HUES6 (cell line): ENCODE measurements around the gene GRAMD1C.

Experiments used
- H3K27ac ChIP-seq: 2 replicates; pipeline ENCODE4 v1.7.0; 2013; ENCODE audit warnings: low read depth, mild to moderate bottlenecking, low read length, inconsistent platforms
- H3K27me3 ChIP-seq: 2 replicates; pipeline ENCODE4 v1.6.1; 2013; ENCODE audit warnings: low read length; ENCODE audit not compliant: control insufficient read depth, insufficient read depth
- H3K36me3 ChIP-seq: 2 replicates; pipeline ENCODE4 v1.6.1; 2013; ENCODE audit warnings: low read length; ENCODE audit not compliant: control insufficient read depth, insufficient read depth
- H3K4me1 ChIP-seq: 2 replicates; pipeline ENCODE4 v1.6.1; 2013; ENCODE audit warnings: low read length; ENCODE audit not compliant: control insufficient read depth, insufficient read depth
- H3K4me3 ChIP-seq: 2 replicates; pipeline ENCODE4 v1.5.1; 2013; ENCODE audit warnings: low read depth, low read length
- H3K9ac ChIP-seq: one replicate; pipeline ENCODE4 v1.6.1; 2013; ENCODE audit warnings: mild to moderate bottlenecking, low read length
- H3K9me3 ChIP-seq: 2 replicates; pipeline ENCODE4 v1.6.1; 2013; ENCODE audit warnings: low read depth, low read length; ENCODE audit not compliant: control insufficient read depth, insufficient read depth

GRAMD1C gene

DNA sequence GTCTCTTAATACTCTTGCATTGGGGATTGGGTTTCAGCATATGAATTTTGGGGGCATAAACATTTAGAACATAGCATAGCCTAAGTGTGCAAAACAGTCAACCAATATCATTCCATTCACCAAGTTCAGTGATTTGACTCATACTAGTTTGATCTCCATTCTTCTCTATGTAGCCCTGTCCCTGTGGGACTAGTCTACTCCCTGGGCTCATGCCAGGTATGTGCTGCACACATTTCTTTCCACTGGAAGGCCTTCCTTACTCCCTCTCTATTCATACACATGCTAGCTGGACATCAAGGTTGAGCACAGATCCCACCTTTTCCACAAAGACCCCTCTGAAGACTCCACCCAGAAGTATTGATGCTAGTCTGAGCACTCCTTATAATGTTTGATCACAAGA is 114.3 kb downstream of the GRAMD1C start:
- Histone ChIP-seq H3K4me3 (no peak overlapping the region), H3K36me3 (peaks cover 22% of the 10 kb centered on the region), H3K27ac (no peak overlapping the region), H3K27me3 (peaks cover 22% of the 10 kb centered on the region), H3K4me1 (no peaks in the 10 kb centered on the region), H3K9ac (no peak overlapping the region), H3K9me3 (no peaks in the 10 kb centered on the region)

DNA sequence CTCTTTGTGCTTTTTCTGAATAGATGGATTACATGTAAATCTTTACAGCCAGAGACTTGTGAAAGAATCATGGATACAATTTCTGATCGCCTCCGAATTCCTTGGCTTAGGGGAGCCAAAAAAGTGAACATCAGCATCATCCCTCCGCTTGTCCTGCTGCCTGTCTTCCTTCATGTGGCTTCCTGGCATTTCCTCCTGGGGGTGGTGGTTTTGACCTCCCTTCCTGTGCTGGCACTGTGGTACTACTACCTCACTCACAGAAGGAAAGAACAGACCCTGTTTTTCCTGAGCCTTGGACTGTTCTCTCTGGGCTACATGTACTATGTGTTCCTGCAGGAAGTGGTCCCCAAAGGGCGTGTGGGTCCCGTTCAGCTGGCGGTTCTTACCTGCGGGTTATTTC is 115.1 kb downstream of the GRAMD1C start:
- H3K9me3 ChIP-seq: no peaks in the 10 kb centered on the region
- peaks cover 14% of the 10 kb centered on the region for H3K27me3 ChIP-seq
- no peak overlapping the region for H3K9ac ChIP-seq
- no peaks in the 10 kb centered on the region for H3K4me1 ChIP-seq
- peaks cover 30% of the 10 kb centered on the region for H3K36me3 ChIP-seq
- no peak overlapping the region for H3K27ac ChIP-seq
- H3K4me3 ChIP-seq: no peak overlapping the region

DNA sequence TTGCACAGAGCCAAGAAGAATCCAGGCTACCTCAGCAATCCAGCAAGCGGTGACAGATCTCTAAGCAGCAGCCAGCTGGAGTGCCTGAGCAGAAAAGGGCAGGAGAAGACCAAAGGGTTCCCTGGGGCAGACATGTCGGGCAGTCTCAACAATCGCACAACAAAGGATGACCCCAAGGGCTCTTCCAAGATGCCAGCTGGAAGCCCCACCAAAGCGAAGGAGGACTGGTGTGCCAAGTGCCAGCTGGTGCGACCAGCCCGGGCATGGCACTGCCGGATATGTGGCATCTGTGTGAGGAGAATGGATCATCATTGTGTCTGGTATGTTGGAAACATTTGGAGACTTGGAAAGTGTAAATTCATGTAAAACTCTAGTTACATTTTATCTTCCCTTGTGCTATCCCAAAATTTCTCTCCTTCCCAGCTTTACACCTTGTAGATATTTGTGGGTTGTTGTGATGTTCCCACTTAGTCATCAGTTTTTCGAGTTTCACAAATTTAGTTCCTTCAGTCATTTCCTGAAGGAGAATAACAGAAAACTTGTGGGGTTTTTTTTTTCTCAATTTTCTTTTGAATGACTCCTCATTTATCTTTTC is 115.6 kb downstream of the GRAMD1C start:
- no peak overlapping the region for H3K4me3 ChIP-seq
- H3K4me1 ChIP-seq: no peaks in the 10 kb centered on the region
- no peak overlapping the region for H3K27ac ChIP-seq
- H3K36me3 ChIP-seq: peaks cover 35% of the 10 kb centered on the region
- H3K9me3 ChIP-seq: no peaks in the 10 kb centered on the region
- peaks cover 9% of the 10 kb centered on the region; the same call in 1 of the 2 replicates for H3K27me3 ChIP-seq
- H3K9ac ChIP-seq: no peak overlapping the region

DNA sequence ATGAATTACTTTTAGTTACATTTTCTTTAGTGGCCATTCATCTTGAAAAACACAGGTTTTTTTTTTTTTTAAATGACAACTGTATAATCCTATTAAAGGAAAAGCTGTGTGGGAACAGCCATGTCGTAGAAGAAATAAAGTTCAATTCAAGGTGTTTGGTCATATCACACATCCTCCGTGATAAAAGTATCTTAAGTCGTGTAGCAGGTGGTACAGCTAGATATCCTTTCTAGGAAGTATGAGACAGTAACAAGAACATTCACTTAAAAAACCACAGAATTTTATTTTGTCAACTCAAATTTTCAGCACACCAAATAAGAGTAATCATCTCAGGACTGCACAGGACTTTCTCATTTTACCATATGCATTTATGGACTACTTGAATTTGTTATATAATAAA is 125.3 kb downstream of the GRAMD1C start:
- H3K4me1 ChIP-seq: peaks cover 8% of the 10 kb centered on the region; the same call in 1 of the 2 replicates
- H3K9ac ChIP-seq: no peak overlapping the region
- H3K4me3 ChIP-seq: no peak overlapping the region
- peaks cover 12% of the 10 kb centered on the region; the same call in 1 of the 2 replicates for H3K36me3 ChIP-seq
- H3K27me3 ChIP-seq: no peaks in the 10 kb centered on the region
- H3K9me3 ChIP-seq: no peaks in the 10 kb centered on the region
- no peak overlapping the region for H3K27ac ChIP-seq

DNA sequence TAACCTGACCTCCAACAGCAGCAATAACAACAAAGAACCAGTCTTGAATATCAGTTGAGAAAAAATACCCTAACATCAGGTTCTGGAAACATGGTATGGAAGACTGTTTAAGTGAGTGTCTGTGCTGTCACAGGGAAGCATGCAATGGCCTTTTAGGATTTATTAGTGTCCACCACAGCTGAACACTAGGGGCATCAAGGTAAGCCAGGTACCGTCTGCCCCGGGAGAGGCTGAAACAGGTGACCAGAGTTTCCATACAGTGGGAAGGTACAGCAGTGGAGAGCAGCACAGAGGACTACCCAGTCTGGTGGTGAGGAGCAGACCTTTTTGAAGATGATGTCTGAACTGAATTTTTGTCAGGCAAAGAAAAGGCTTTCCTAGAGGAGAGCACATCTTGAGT is 127.6 kb downstream of the GRAMD1C start:
- peaks cover 8% of the 10 kb centered on the region; the same call in 1 of the 2 replicates for H3K4me1 ChIP-seq
- H3K9me3 ChIP-seq: no peaks in the 10 kb centered on the region
- no peak overlapping the region for H3K4me3 ChIP-seq
- no peaks in the 10 kb centered on the region for H3K27me3 ChIP-seq
- no peaks in the 10 kb centered on the region for H3K36me3 ChIP-seq
- H3K27ac ChIP-seq: no peak overlapping the region
- no peak overlapping the region for H3K9ac ChIP-seq

DNA sequence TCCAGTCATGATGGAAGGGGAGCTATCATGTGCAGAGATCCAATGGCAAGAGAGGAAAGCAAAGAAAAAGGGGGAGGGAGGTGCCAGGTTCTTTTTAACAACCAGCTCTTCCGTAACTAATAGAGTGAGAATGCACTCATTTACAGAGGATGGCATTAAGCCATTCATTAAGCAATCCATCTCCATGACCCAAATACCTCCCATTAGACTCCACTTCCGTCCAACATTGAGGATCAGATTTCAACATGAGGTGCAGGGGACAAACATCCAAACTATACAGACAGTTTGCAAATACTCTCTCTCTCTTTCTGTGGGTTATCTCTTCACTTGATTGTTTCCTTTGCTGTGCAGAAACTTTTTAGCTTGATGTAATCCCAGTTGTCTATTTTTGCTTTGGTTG is 130.4 kb downstream of the GRAMD1C start:
- no peaks in the 10 kb centered on the region for H3K4me1 ChIP-seq
- H3K9ac ChIP-seq: no peak overlapping the region
- no peak overlapping the region for H3K4me3 ChIP-seq
- no peak overlapping the region for H3K27ac ChIP-seq
- H3K36me3 ChIP-seq: no peaks in the 10 kb centered on the region
- peaks cover 9% of the 10 kb centered on the region; the same call in 1 of the 2 replicates for H3K9me3 ChIP-seq
- no peaks in the 10 kb centered on the region for H3K27me3 ChIP-seq

DNA sequence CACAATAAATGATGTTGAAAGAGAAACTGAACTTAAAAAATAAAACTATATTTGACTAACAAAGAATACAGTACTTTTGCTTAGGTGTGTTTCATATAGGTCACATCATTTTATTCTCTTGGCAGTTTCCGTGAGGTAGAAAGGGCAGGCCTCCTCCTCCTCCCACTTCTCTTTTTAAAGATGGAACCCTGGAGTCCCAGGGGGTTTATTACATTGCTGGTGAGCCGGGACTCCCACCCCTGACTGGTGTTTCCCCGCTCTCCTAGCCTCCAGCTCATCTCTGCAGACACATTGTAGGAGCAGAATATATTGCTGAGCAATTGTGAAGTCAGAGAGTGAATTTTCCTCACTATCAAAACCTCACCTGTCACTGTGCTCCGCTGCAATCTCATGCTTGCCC is 139.2 kb downstream of the GRAMD1C start:
- Histone ChIP-seq H3K36me3 (no peaks in the 10 kb centered on the region), H3K27me3 (no peaks in the 10 kb centered on the region), H3K4me3 (no peak overlapping the region), H3K27ac (no peak overlapping the region), H3K4me1 (no peaks in the 10 kb centered on the region), H3K9me3 (peaks cover 15% of the 10 kb centered on the region), H3K9ac (no peak overlapping the region)

DNA sequence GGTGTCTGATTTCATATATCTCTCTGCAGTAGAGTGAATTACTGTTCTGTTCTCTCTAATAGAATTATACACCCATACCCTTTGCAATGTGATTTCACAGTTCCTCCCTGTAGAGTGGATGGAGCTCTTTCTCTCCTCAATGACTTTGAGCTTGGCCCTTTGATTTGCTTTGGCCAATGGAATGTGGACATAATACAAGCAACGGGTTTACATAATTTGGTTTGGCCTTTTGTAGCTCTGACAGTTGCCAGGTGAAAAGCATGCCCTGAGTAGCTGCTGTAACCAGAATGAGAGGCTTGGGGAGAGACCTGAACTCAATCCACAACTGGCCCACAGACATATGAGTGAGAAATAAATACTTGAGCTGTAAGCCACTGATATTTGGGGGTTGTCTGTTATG is 141.3 kb downstream of the GRAMD1C start:
- Histone ChIP-seq H3K27me3 (no peaks in the 10 kb centered on the region), H3K9me3 (no peaks in the 10 kb centered on the region), H3K4me3 (no peak overlapping the region), H3K36me3 (no peaks in the 10 kb centered on the region), H3K27ac (no peak overlapping the region), H3K4me1 (no peaks in the 10 kb centered on the region), H3K9ac (no peak overlapping the region)

- no peaks in the 10 kb centered on the region for H3K36me3 ChIP-seq
- H3K27ac ChIP-seq: no peak overlapping the region
- no peak overlapping the region for H3K9ac ChIP-seq
- no peak overlapping the region for H3K4me3 ChIP-seq
- H3K9me3 ChIP-seq: 0 out of 2 replicates have a peak, but pooled peaks cover 2% of the 10 kb centered on the region
- H3K4me1 ChIP-seq: 0 out of 2 replicates have a peak, but pooled peaks cover 4% of the 10 kb centered on the region
- H3K27me3 ChIP-seq: no peaks in the 10 kb centered on the region
These were observed 143.2 kb downstream of the GRAMD1C start for GRCh38 chr3:113981803-113982202.

- Histone ChIP-seq H3K27ac (no peak overlapping the region), H3K27me3 (no peaks in the 10 kb centered on the region), H3K4me1 (0 out of 2 replicates have a peak, but pooled peaks cover 4% of the 10 kb centered on the region), H3K9ac (no peak overlapping the region), H3K36me3 (no peaks in the 10 kb centered on the region), H3K4me3 (no peak overlapping the region), H3K9me3 (0 out of 2 replicates have a peak, but pooled peaks cover 2% of the 10 kb centered on the region)
These were observed 145.0 kb downstream of the GRAMD1C start for GRCh38 chr3:113983544-113983943.

DNA sequence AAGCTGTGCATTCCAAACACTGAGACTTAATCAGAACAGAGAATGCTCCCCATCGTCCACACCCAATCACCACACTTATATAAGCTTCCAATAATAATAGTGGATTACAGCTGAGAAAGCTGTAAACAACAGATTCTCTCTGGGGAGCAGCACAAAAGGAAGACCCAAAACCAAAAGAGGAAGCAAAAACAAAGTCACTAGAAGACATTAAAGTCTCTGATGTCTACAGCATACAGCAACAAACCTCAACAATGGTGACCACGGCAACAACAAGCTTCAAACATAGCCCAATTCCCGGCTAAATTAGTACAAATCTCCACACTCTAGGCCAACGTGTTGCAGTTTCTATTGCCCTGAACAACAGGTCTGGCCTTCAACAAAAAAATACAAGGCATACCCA is 147.0 kb downstream of the GRAMD1C start:
- H3K4me3 ChIP-seq: no peak overlapping the region
- 0 out of 2 replicates have a peak, but pooled peaks cover 2% of the 10 kb centered on the region for H3K9me3 ChIP-seq
- no peaks in the 10 kb centered on the region for H3K27me3 ChIP-seq
- no peak overlapping the region for H3K9ac ChIP-seq
- H3K4me1 ChIP-seq: 0 out of 2 replicates have a peak, but pooled peaks cover 4% of the 10 kb centered on the region
- no peak overlapping the region for H3K27ac ChIP-seq
- H3K36me3 ChIP-seq: no peaks in the 10 kb centered on the region
